Measurements from ENCODE around the gene TMCC2.
"Not testable (repeated sequence)": the region's sequence is repeated elsewhere in the genome, so short reads cannot be mapped to it uniquely, and the experiment has no call there.

TMCC2 gene

DNA sequence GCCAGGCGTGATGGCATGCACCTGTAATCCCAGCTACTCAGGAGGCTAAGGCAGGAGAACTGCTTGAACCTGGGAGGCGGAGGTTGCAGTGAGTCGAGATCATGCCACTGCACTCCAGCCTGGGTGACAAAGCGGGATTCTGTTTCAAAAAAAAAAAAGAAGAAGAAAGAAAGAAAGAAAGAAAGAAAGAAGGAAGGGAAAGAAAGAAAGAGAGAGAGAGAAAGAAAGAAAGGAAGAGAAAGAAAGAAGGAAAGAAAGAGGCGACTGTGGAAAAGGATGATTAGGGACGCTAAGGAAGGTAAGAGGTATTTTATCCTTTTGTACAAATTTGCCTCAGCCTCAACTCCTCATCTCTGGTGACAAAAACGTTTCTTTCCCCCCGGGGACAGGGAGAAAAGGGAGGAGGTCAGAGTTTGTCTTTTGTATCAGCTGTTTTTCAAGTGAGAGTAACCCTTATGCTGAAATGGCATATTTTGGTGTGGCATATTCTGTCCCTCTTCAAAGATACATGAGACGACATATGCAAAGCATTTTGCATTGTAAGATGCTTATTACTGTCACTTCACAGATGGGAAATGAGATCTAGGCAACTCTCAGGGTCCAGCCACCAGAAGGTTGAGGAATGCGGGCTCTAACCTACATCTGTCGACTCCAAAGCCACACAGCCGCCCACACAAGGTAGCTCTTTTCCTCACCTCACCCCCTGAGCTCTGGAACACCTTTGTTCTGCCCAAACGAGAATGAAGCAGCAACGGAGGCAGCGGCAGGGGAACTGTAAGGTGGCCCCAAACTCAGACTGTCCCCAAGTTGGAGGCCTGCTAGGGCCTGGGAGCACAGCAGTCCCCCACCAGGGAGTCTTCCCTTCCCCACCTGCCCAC, 55.8 kb downstream of the TMCC2 start:
- no peak for DNase-seq (ENCODE audit: low read depth)

DNA sequence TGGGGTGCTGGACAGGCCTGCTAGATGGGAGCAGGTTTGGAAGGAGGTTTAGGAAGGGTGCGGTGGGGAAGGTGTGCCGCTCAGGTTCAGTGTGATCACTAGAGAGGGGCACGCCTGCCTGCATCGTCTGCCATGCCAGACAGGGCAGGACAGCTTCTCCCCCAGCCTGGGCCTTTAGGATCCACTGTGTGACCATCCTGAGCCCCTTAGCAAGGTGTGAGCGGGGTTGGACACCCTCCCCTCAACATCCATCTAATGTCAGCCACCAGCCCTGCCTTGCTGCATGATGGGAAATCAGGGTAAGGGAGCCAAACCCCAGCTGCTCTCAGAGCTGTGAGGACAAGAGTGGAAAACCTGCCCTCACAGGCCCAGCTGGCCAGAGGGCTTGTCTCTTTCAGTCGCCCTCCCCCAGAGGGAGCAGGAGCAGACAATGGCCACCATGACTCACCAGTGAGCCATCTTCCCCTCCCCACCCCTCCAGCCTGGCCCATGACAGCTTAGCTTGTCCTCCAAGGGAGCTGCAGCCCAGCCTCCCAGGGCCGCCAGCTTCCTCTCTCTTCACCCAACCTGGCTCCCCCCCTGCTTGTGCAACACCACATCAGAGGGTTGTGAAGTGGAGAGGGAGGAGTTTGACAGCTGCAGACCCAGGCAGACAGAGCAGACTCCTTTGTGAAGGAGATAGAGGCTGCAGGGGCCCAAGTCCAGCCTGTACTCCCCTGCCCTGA, 56.8 kb downstream of the TMCC2 start:
- DNase-seq (ENCODE audit: low read depth), result peak; percentile 72

DNA sequence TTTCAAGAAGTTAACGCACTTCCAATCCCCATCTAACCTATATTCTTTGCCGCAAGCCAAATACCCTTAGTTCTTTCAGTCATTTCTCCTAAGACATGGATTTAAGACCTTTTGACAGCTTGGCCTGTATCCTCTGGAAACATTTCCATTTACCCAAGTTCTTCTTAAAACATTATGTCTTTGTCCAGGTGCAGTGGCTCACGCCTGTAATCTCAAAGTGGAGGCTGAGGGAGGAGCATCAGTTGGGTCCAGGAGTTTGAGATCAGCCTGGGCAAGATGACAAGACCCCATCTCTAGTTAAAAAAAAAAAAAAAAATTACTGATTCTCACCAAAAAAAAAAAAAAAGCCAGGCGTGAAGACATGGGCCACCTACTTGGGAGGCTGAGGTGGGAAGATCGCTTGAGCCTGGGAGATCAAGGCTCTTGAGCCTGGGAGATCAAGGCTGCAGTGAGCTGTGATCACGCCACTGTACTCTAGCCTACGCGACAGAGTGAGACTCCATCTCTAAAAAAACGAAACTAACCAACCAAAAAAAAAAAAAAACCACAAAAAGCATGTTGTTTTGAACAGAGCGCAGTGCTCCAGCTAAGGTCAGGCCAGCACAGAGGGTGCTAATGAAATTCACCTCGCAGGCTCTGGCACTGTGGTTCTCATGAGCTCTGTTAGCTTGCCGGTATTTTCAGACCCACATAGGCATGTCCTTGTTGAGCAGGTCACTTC, 57.8 kb downstream of the TMCC2 start:
- peak; percentile 36 for DNase-seq (ENCODE audit: low read depth)

DNA sequence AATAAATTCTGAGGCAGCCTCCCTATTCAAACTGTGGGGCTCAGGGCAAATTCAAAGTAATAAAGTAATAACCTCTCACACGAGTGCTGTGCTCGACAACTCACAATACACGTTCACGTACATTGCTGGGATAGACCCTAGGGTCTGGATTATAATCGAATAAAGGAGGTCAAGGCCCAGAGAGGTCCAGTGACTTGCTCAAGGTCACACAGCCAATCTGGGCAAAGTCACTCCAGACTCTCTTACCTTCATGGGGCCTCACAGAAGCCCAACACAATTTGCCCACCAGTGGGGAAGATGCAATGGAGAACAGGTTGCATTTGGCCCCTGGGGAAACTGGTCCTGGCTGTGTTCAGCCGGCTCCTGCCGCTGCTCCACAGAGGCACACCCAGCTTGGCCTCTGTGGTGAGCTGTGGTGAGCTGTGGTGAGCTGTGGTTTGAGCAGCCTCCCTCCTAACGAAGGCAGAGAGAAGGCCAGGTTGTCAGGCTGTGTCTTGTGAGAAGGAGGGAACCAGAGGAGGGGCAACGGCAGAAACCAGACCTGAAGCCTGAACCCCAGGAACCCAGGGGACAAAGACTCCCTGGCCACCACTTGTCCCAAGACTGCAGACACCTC, 58.7 kb downstream of the TMCC2 start:
- peak; percentile 52 for DNase-seq (ENCODE audit: low read depth)

DNA sequence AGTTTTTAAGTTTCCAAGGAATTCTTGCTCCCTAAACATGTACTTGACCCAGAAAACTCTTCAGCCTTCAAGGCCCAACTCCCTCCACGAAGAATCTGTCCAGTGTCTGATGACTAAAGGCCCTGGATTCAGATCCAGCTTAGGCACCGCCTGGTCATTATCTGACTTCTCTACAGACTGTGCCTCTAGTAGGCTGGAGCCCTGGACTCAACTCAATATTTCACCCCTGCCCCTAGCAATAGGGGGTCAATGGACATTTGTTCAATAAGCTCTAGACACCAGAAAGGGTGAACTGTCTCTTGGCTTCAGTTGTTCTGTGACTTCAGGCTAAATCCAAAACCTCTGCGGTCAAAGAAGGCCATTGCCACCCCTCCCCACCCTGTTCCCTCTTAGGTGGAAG, 59.3 kb downstream of the TMCC2 start:
- no peak for DNase-seq (ENCODE audit: low read depth)

DNA sequence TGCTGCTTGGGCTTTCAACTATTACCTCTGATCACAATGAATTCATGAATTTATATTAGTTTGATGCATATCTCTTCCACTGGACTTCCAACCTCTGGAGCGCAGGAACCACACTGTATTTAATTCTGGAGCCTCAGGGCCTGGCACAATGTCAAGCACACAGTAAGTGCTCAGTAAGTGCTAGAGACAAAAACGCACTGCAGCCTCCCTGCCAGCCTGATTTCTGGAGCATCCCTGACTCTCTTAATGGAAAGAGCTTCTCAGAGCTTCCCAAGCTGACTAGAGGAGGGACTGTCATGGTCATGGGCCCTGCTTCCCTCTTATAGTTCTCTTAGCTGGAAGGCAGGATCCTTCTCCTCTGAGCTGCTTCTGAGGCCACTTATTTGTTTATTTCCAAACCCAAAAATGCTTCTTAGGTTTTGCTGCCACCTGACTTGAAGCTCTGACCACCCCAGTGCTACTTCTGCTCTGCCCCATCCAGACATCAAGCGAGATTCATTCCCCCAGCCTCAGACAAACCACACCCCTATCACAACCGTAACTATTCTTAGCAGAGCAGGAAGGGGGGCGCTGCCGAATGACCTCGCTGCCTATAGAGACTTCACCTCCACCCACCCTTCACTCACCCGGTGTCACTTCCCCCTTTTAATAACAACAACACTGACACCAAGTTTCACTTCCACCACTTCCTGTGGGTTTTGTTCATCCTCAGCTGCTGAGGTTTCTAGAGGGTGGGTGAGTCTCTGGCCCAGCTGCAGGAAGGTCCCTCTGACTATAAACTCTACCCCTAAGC, 60.2 kb downstream of the TMCC2 start:
- peak; percentile 68 for DNase-seq (ENCODE audit: low read depth)

DNA sequence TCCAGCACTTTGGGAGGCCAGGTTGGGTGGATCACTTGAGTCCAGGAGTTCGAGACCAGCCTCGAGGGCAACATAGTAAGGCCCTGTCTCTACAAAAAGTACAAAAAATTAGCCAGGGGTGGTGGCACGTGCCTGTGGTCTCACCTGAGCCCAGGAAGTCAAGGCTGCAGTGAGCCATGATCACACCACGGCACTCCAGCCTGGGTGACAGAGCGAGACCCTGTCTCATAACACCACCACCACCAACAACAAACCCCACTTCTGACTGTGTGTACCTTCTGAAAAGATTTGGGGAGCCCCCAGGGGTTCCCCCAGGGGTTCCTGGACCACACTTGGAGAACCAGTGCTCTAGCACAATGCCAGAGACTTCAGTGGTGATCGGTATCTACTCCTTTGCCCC, 63.9 kb downstream of the TMCC2 start:
- no peak for DNase-seq (ENCODE audit: low read depth)

DNA sequence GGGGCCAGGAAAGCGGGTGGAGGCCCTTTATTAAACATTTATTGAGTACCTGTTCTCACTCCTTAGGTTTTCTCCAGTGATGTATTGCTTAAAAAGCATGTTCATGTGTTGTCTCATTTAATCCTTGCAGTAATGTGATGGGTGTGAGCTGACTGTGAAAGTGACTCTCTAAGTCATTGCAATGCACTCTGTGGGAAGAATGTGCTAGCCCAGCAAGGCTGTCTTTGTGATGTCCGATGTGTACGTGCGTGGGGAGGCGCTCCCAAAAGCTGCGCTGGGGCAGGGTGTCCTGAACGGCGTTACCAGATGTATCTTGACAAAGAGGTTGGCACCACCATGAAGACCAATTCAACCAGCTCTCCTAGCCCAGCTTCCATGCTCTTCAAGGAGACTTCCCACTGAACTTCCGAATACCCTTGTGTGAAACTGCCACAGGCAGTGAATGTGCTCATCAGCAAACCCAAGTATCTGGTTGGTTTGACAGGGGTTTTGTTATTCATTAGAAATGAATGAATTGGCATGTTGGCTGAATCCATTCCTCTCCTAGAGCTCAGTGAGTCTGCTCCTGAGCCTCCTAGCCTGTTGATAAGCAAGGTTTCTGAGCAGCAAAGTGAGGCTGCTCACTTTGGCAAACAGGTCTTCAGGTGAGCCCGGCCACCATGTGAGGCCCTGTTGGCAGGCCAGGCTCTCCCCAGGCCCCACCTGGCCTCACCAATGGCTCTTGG, 65.8 kb downstream of the TMCC2 start:
- no peak for DNase-seq (ENCODE audit: low read depth)

DNA sequence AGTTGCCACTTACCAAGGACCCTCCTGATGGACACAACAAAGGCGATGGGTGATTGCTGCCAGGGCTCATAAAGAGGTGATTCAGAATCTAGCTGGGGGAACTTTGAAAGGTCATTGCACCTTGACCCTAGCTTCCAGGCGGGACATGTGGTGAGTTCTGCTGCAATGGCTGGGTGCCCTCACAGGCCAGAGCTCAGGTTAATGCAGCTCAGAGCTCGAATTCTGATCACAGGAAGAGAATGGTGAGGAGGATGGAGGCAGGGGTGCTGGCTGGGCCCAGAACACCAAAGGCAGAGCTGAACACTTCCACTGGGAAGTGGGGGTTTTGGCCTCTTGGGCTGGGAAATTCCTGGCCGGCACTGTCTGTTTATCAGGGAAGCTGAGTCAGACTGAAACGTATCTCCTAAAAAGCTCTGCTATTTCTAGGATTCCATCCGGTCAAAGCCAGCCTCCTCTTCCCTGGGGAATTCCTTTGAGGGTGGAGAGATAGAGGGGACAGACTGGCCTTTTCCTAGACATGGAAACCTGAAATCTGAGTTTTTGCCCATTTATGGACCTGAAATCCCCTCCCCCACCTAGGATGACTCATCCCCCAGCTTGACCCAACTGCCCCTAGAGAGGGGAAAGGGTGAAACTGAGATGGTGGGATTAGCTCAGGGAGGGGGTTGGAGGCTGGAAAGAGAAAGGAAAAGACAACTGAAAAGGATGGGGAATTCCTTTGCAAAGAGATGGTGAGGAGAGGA, 66.6 kb downstream of the TMCC2 start:
- no peak for DNase-seq (ENCODE audit: low read depth)

DNA sequence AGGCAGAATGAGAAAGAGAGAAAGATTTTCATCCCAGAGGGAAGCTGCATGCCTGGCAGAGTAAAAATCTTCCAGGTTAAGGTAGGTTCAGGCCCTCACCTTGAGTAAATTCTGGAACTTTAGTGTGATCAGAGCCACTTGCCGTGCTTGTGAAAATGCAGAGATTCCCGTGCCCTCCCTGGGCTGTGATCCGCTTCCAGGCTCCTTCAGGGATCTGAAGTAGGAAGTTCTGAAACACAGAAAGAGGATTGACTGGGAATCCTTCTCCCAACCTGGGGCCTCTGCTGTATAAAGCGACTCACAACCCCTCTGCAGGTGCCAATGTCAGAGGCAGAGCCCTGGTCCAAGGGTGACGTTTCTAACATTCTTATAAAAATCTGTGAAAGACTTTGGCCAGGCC, 67.2 kb downstream of the TMCC2 start:
- DNase-seq (ENCODE audit: low read depth), result no peak

DNA sequence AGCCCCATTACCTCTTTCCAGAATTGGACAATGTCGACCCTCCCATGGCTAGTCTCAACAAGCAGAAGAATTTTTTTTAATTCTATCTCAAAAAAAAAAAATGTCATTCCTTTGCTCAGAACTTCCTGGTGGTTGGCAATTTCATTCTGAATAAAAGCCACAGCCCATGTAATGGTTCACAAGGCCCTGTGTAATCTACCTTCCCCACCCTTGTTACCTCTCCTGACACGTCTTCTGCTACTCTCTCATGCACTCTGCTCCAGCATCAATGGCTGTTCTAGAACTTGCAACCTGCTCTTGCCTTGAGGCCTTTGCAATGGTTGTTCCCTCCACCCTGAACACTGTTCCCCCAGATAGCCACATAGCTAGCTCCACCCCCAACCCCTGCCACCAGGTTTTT, 68.4 kb downstream of the TMCC2 start:
- no peak for DNase-seq (ENCODE audit: low read depth)

DNA sequence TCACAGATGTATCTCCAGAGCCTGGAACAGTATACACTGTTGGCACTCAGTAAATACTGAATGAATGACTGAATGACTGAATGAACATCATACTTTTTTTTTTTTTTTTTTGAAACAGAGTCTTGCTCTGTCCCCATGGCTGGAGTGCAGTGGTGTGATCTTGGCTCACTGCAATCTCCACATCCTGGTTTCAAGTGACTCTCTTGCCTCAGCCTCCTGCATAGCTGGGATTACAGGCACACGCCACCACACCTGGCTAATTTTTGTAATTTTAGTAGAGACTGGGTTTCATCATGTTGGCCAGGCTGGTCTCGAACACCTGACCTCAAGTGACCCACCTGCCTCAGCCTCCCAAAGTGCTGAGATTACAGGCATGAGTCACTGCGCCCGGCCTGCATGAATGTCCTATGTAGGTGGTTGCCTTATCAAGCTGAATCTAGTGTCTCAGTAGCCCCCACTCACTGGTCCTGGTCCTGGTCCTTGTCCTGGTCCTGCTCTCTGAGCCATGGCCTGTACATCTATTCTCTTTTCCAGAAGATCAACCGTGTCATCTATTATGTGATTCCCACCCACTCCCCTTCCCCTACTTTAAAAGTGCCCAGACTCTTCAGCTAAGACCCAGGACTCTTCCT, 69.9 kb downstream of the TMCC2 start:
- not testable (repeated sequence) for DNase-seq (ENCODE audit: low read depth)

DNA sequence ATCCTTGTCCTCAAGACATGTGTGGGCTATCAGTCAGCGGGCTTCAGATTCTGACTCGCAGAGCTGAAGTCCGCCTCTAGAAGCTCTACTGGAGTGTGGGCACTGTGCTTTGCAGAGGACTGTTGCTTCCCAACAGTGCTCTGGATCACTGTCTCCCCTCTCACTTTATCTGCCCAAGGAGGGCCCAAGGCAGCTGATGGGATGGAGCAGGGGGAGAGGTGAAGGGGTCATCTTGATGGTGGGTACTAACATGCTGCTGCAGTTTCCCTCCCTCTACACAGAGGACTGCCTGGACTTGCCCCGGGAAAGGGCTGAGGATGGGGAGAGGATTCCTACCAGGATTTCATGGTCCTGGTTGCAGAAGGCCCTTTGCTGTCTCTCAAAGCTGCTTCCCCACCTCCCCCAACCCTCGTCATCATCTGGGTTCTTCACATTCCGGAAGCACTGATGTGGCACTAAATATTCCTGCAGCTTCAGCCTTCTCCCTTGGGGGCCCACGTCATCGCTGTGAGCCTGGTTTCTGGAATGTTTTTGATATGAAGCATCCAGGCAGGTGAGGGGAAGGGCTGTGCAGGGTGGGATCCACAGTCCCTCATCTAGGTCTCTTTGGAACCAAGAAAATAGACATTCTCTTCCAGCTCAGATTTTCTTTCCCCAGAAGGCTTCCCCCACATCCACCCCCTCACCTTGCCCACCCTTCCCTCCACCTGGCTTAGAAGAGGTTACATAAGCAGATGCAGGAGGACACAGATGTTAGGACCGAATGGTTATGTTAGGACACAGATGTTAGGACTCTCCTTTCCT, 70.6 kb downstream of the TMCC2 start:
- DNase-seq (ENCODE audit: low read depth), result no peak

DNA sequence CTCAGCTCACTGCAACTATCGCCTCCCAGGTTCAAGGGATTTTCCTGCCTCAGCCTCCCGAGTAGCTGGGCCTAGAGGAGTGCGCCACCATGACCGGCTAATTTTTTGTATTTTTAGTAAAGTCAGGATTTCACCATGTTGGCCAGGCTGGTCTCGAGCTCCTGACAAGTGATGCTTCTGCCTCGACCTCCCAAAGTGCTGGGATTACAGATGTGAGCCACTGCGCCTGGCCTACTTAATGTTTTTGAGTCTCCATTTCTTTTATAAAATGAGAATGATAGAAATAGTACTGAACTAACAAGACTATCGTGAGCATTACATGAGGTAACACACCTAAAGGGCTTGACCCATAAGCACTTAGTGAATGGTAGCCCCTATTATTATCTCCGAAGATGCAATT, 72.4 kb downstream of the TMCC2 start:
- DNase-seq (ENCODE audit: low read depth), result no peak

DNA sequence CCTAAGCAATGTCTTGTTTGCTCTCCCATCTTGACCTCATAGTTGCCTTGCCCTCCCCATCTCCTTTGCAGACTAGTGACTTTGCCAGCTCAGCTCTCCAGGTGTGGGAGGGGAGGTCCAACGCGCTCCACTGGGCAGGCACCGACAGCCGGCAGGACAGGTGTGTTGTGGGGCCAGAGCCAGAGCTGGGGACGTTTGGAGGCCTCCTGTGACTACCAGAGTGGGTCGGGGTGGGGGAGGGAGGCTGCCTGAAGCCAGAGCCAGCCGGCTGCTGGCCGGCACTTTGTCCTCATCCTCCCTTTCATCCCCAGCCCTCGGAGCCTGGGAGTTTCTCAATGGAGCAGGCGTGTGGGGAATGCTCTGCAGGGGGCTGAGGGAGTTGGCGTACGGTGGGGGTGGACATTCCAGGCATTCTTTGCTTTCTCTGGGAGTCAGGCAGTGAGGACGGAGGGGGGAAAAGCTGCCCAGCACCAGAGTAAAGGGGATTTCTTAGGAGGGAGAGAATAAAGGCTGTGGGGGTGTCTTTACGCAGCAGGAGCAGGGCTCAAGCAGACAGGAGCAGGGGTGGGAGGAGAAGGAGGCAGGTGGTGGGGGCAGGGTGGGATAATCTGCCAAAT, 73.6 kb downstream of the TMCC2 start:
- DNase-seq (ENCODE audit: low read depth), result no peak

DNA sequence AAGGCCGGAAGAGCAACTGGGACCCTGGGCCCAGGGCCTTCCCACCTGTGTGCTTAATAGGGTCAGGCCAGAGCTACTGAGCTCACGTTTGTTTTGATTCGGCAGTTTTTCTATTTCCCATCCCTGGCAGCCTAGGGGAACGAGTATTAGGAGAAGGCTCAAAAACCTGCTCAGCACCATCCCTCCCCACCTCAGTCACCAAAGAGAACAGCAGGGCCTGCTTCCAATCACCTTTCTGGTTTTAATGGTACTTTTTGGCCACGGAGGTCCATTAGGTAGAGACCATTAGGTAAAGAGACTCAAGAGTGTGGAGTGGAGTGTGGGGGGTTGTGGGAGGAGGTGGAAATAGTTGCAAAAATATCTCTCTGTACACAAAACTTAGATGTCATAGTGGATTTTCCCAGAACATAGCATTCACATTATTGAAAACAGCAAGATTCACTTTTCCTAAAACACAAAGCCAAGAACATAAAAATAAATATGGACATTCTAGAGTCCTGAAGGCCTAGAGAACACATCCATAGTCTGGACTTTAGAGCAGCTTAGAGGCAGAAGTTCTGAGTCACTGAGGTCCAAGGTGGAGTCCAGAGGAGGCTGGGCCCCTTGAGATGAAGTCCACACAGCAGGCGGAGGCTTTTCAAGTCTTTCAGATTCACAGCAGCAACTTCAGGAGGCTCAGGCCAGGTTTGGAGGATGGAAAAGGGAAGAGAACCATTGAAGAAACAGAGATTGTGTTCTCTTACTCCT, 74.3 kb downstream of the TMCC2 start:
- no peak for DNase-seq (ENCODE audit: low read depth)

DNA sequence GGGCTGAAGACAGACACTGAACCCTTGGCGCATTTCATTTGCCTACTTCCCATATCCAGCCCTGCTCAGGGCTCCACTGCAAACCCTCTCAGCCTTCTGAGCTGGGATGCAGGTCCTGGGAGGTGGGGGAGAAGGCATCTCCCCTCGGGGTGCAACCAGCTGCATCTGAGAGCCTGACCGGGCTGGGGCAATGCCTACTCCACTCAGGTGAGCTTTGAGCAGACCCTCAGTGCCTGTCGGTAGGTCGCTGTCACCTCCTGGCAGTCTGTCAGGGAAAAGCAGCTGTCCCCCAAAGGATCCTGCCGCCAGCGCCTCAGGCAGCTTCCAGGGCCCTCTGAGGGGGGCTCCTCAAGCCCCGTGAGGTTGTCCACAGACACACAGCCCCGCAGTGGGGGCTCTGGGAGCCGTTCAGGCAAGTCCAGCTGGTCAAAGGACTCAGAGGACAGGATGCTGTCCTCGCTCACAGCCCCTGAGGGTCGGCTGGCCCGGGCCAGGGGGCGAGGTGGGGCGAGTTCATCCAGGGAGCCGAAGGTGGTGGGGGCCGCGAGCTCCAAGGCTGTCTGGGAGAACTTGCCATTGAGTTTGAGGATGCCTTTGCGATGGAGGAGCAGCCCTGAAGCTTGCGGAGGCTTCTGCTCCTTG, 75.6 kb downstream of the TMCC2 start:
- no peak for DNase-seq (ENCODE audit: low read depth)
